Neural cell (in vitro differentiated cells): ENCODE results near the gene MRPL30.

Experiments used
- CTCF ChIP-seq: fragments of 450-650 bp; IDR thresholded peaks from 2 replicates; pipeline ENCODE4 v1.5.1; 2014; ENCODE audit warnings: antibody characterized with exemption, mild to moderate bottlenecking, moderate library complexity; ENCODE audit not compliant: poor library complexity, severe bottlenecking
- EP300 ChIP-seq: fragments of 450-650 bp; conservative IDR thresholded peaks from 2 replicates; pipeline ENCODE4 v1.6.1; 2014; ENCODE audit warnings: antibody characterized with exemption, mild to moderate bottlenecking, moderate library complexity; ENCODE audit not compliant: poor library complexity, severe bottlenecking
- EZH2 ChIP-seq: fragments of 200-600, 300-800 bp; shearing (Covaris generic), sonication (generic); IDR thresholded peaks from 2 replicates; pipeline ENCODE4 v1.6.1; 2014; ENCODE audit warnings: antibody characterized with exemption, low read length, borderline replicate concordance, mild to moderate bottlenecking; ENCODE audit not compliant: insufficient read depth, poor library complexity, severe bottlenecking
- MXI1 ChIP-seq: fragments of 450-650 bp; conservative IDR thresholded peaks from 2 replicates; pipeline ENCODE4 v1.6.1; 2014; ENCODE audit warnings: antibody characterized with exemption, mild to moderate bottlenecking; ENCODE audit not compliant: poor library complexity, severe bottlenecking
- POLR2AphosphoS5 ChIP-seq: IDR thresholded peaks from 2 replicates; pipeline ENCODE4 v1.6.1; 2012
- RAD21 ChIP-seq: fragments of 450-650 bp; conservative IDR thresholded peaks from 2 replicates; pipeline ENCODE4 v1.6.1; 2014; ENCODE audit warnings: antibody characterized with exemption, mild to moderate bottlenecking, moderate library complexity
- SMC3 ChIP-seq: fragments of 450-650 bp; conservative IDR thresholded peaks from 2 replicates; pipeline ENCODE4 v1.6.1; 2014; ENCODE audit warnings: antibody characterized with exemption, mild to moderate bottlenecking, moderate library complexity; ENCODE audit not compliant: poor library complexity
- TAF1 ChIP-seq: IDR thresholded peaks from 2 replicates; pipeline ENCODE4 v1.6.1; 2012; ENCODE audit warnings: low read depth
- TF ChIP-seq, protein P1 (sequence below): IDR thresholded peaks from 2 replicates; pipeline ENCODE4 v1.6.1; 2012; ENCODE audit warnings: borderline replicate concordance

DNA sequence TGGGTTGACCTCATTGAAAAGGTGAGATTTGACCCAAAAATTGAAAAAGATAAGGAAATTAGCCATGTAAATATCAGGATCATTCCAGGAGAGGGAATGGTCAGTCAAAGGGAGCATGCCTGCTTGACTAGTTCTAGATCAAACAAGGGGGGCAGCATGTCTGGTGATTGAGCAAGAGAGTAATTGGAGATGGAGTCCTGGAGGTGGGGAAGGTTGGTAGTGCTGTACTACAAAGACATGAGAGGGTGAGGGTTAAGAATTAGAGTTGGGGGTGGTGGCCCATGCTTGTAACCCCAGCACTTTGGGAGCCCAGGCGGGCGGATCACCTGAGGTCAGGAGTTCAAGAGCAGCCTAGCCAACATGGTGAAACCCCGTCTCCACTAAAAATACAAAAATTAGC is 2.0 kb downstream of the MRPL30 start:
- TF ChIP-seq CTCF = no peak
- TF ChIP-seq POLR2AphosphoS5 = no peak
- TF ChIP-seq, protein P1, sequence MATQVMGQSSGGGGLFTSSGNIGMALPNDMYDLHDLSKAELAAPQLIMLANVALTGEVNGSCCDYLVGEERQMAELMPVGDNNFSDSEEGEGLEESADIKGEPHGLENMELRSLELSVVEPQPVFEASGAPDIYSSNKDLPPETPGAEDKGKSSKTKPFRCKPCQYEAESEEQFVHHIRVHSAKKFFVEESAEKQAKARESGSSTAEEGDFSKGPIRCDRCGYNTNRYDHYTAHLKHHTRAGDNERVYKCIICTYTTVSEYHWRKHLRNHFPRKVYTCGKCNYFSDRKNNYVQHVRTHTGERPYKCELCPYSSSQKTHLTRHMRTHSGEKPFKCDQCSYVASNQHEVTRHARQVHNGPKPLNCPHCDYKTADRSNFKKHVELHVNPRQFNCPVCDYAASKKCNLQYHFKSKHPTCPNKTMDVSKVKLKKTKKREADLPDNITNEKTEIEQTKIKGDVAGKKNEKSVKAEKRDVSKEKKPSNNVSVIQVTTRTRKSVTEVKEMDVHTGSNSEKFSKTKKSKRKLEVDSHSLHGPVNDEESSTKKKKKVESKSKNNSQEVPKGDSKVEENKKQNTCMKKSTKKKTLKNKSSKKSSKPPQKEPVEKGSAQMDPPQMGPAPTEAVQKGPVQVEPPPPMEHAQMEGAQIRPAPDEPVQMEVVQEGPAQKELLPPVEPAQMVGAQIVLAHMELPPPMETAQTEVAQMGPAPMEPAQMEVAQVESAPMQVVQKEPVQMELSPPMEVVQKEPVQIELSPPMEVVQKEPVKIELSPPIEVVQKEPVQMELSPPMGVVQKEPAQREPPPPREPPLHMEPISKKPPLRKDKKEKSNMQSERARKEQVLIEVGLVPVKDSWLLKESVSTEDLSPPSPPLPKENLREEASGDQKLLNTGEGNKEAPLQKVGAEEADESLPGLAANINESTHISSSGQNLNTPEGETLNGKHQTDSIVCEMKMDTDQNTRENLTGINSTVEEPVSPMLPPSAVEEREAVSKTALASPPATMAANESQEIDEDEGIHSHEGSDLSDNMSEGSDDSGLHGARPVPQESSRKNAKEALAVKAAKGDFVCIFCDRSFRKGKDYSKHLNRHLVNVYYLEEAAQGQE = no peak
- TF ChIP-seq EP300 = no peak
- no peak for TF ChIP-seq RAD21
- TF ChIP-seq EZH2 = no peak
- no peak for TF ChIP-seq SMC3
- no peak for TF ChIP-seq MXI1
- no peak for TF ChIP-seq TAF1
